HepG2 (cell line): ENCODE measurements around the gene RAB17. TPM values are rescaled to one million over a fixed set of nuclear protein-coding genes. Genes with fewer than 3 reads are reported as not detected.

Experiments
- AHR ChIP-seq: IDR thresholded peaks from 2 replicates; pipeline ENCODE4 v1.6.1; 2018; ENCODE audit warnings: missing genetic modification reagents, missing compliant biosample characterization
- FOXK1 ChIP-seq: sonication (generic); formaldehyde crosslinking; IDR thresholded peaks from 2 replicates; pipeline ENCODE4 v1.4.0; 2020; ENCODE audit warnings: low read depth, missing genetic modification reagents, borderline replicate concordance
- JUN ChIP-seq: sonication (generic); formaldehyde crosslinking; IDR thresholded peaks from 2 replicates; pipeline ENCODE4 v1.4.0; 2020; ENCODE audit warnings: mild to moderate bottlenecking, missing genetic modification reagents
- KDM1A ChIP-seq: IDR thresholded peaks from 2 replicates; pipeline ENCODE4 v1.6.1; 2016; ENCODE audit warnings: missing compliant biosample characterization
- KDM6A ChIP-seq: IDR thresholded peaks from 2 replicates; pipeline ENCODE4 v1.6.1; 2016; ENCODE audit warnings: low read depth
- RAD21 ChIP-seq: fragments of 450-650 bp; formaldehyde crosslinking; IDR thresholded peaks from 2 replicates; pipeline ENCODE4 v1.5.0; 2020; ENCODE audit warnings: mild to moderate bottlenecking
- RBM39 ChIP-seq: fragments of 200-400 bp; formaldehyde crosslinking; IDR thresholded peaks from one replicate; pipeline ENCODE4 v1.6.1; 2018; ENCODE audit warnings: antibody characterized with exemption, mild to moderate bottlenecking, low read depth, low read length; ENCODE audit not compliant: poor library complexity, severe bottlenecking
- ZBTB38 ChIP-seq: sonication (generic); formaldehyde crosslinking; IDR thresholded peaks from 2 replicates; pipeline ENCODE4 v1.5.1; 2020; ENCODE audit warnings: mild to moderate bottlenecking, missing genetic modification reagents
- ZFP82 ChIP-seq: sonication (generic); formaldehyde crosslinking; IDR thresholded peaks from 2 replicates; pipeline ENCODE4 v1.5.1; 2020; ENCODE audit warnings: mild to moderate bottlenecking, missing genetic modification reagents, borderline replicate concordance
- ZNF121 ChIP-seq: sonication (generic); formaldehyde crosslinking; IDR thresholded peaks from 2 replicates; pipeline ENCODE4 v1.5.0; 2020; ENCODE audit warnings: mild to moderate bottlenecking, missing genetic modification reagents
- ZNF343 ChIP-seq: sonication (generic); formaldehyde crosslinking; IDR thresholded peaks from 2 replicates; pipeline ENCODE4 v1.4.0; 2020; ENCODE audit warnings: mild to moderate bottlenecking, missing genetic modification reagents
- ZNF383 ChIP-seq: sonication (generic); formaldehyde crosslinking; IDR thresholded peaks from 2 replicates; pipeline ENCODE4 v1.4.0; 2020; ENCODE audit warnings: missing genetic modification reagents, mild to moderate bottlenecking, borderline replicate concordance
- ZNF530 ChIP-seq: sonication (generic); formaldehyde crosslinking; IDR thresholded peaks from 2 replicates; pipeline ENCODE4 v1.5.0; 2020; ENCODE audit warnings: low read depth, mild to moderate bottlenecking, missing genetic modification reagents
- ZSCAN22 ChIP-seq: sonication (generic); formaldehyde crosslinking; IDR thresholded peaks from 2 replicates; pipeline ENCODE4 v1.4.0; 2020; ENCODE audit warnings: mild to moderate bottlenecking, missing genetic modification reagents
- polyA plus RNA-seq, 8 experiments: library from polyadenylated mRNA; depleted of rRNA in 3 of 8; stranded (reverse) in 7 of 8; unstranded in 1 of 8; fragments of >200 nt; fragmentation: Illumina TruSeq in 4 of 8; extraction: Trizol in 4 of 8; gene quantifications; 2 replicates each; pipeline versions ENCODE4 v1.2.1 to v1.2.3, GENCODE V29; 2011 to 2016; ENCODE audit warnings: low read depth in 4 of 8, missing spikeins in 1 of 8, mixed read lengths in 1 of 8; ENCODE audit not compliant: insufficient read depth in 1 of 8
- total RNA-seq, 5 experiments: library from RNA; depleted of rRNA; stranded (reverse); fragments of >200 nt; fragmentation: Illumina TruSeq; extraction: Trizol; gene quantifications; 2 replicates each; pipeline ENCODE4 v1.2.3, GENCODE V29; 2016; ENCODE audit warnings: low read depth in 1 of 5
- TF ChIP-seq, protein P1 (sequence below): sonication (generic); formaldehyde crosslinking; IDR thresholded peaks from 2 replicates; pipeline ENCODE4 v1.4.0; 2020; ENCODE audit warnings: missing genetic modification reagents
- TF ChIP-seq, protein P2 (sequence below): sonication (generic); formaldehyde crosslinking; conservative IDR thresholded peaks from 2 replicates; pipeline ENCODE4 v1.4.0; 2020; ENCODE audit warnings: missing genetic modification reagents
- TF ChIP-seq, protein P3 (sequence below): IDR thresholded peaks from 2 replicates; pipeline ENCODE4 v1.6.1; 2016
- TF ChIP-seq, protein P4 (sequence below): sonication (generic); formaldehyde crosslinking; IDR thresholded peaks from 2 replicates; pipeline ENCODE4 v1.8.0; 2022; ENCODE audit warnings: low read depth, missing genetic modification reagents
- TF ChIP-seq, protein P5 (sequence below): IDR thresholded peaks from 2 replicates; pipeline ENCODE4 v1.6.1; 2016; ENCODE audit warnings: low read depth, control low read depth
- TF ChIP-seq, protein P6 (sequence below): IDR thresholded peaks from 2 replicates; pipeline ENCODE4 v1.6.1; 2016; ENCODE audit warnings: missing biosample characterization, missing genetic modification reagents, low read depth

Gene RAB17
- total and polyA plus RNA-seq, 2 of the 13 experiments (the other 11 are each of a cell fraction or from before 2014, with no cell fraction given): 68.0 to 124 TPM

DNA sequence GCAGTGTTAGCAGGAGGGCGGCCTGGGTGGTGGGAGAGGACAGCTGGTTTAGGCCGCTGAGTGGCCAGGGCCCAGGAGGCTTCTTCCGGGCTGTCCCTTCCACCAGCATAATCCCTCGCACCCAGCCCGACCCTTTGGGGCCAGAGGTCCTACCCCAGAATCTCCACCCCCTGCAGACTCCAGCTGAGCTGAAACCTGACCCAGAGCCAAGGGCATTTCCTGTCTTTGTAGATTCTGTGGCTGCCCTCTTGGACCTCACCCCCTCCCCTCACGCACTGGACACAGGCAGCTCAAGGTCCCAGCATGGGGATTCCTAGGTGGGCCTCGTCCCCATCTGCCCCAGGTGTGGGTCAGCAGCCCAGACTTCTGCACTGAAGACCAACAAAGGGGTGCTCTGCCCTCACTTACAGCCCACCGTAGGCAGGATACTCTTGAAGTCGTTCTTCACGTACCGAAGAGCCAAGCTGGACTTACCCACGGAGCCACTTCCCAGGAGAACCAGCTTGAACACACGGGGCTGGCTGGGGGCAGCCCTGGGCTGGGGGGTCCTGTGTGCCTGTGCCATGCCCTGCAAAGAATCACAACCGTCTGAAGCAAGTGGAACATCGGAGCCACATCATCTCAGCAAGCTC lies 4.8 kb downstream of the RAB17 start (continued):
- TF ChIP-seq, protein P1, sequence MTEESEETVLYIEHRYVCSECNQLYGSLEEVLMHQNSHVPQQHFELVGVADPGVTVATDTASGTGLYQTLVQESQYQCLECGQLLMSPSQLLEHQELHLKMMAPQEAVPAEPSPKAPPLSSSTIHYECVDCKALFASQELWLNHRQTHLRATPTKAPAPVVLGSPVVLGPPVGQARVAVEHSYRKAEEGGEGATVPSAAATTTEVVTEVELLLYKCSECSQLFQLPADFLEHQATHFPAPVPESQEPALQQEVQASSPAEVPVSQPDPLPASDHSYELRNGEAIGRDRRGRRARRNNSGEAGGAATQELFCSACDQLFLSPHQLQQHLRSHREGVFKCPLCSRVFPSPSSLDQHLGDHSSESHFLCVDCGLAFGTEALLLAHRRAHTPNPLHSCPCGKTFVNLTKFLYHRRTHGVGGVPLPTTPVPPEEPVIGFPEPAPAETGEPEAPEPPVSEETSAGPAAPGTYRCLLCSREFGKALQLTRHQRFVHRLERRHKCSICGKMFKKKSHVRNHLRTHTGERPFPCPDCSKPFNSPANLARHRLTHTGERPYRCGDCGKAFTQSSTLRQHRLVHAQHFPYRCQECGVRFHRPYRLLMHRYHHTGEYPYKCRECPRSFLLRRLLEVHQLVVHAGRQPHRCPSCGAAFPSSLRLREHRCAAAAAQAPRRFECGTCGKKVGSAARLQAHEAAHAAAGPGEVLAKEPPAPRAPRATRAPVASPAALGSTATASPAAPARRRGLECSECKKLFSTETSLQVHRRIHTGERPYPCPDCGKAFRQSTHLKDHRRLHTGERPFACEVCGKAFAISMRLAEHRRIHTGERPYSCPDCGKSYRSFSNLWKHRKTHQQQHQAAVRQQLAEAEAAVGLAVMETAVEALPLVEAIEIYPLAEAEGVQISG (CRISPR knock-in tag): peak; percentile 89
- TF ChIP-seq, protein P2, sequence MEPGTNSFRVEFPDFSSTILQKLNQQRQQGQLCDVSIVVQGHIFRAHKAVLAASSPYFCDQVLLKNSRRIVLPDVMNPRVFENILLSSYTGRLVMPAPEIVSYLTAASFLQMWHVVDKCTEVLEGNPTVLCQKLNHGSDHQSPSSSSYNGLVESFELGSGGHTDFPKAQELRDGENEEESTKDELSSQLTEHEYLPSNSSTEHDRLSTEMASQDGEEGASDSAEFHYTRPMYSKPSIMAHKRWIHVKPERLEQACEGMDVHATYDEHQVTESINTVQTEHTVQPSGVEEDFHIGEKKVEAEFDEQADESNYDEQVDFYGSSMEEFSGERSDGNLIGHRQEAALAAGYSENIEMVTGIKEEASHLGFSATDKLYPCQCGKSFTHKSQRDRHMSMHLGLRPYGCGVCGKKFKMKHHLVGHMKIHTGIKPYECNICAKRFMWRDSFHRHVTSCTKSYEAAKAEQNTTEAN (CRISPR knock-in tag): peak; percentile 92
- TF ChIP-seq KDM6A (CRISPR knock-in tag) (peak; percentile 72), ZSCAN22 (CRISPR knock-in tag) (no peak), ZNF530 (CRISPR knock-in tag) (no peak), ZNF343 (CRISPR knock-in tag) (peak; percentile 33; the same call in 1 of the 2 replicates), KDM1A (CRISPR knock-in tag) (no peak), AHR (no peak), ZFP82 (CRISPR knock-in tag) (no peak), ZNF121 (CRISPR knock-in tag) (peak; percentile 75; the same call in 1 of the 2 replicates), JUN (CRISPR knock-in tag) (no peak), ZBTB38 (CRISPR knock-in tag) (peak; percentile 98), ZNF383 (no peak), RBM39 (no peak), RAD21 (no peak), FOXK1 (CRISPR knock-in tag) (peak; percentile 60; the same call in 1 of the 2 replicates)
- TF ChIP-seq, protein P3, sequence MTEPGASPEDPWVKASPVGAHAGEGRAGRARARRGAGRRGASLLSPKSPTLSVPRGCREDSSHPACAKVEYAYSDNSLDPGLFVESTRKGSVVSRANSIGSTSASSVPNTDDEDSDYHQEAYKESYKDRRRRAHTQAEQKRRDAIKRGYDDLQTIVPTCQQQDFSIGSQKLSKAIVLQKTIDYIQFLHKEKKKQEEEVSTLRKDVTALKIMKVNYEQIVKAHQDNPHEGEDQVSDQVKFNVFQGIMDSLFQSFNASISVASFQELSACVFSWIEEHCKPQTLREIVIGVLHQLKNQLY (CRISPR knock-in tag): peak; percentile 81
- TF ChIP-seq, protein P4, sequence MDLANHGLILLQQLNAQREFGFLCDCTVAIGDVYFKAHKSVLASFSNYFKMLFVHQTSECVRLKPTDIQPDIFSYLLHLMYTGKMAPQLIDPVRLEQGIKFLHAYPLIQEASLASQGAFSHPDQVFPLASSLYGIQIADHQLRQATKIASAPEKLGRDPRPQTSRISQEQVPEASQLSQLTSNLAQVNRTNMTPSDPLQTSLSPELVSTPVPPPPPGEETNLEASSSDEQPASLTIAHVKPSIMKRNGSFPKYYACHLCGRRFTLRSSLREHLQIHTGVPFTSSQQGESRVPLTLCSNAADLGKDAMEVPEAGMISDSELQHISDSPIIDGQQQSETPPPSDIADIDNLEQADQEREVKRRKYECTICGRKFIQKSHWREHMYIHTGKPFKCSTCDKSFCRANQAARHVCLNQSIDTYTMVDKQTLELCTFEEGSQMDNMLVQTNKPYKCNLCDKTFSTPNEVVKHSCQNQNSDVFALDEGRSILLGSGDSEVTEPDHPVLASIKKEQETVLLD (CRISPR knock-in tag): no peak
- TF ChIP-seq, protein P5, sequence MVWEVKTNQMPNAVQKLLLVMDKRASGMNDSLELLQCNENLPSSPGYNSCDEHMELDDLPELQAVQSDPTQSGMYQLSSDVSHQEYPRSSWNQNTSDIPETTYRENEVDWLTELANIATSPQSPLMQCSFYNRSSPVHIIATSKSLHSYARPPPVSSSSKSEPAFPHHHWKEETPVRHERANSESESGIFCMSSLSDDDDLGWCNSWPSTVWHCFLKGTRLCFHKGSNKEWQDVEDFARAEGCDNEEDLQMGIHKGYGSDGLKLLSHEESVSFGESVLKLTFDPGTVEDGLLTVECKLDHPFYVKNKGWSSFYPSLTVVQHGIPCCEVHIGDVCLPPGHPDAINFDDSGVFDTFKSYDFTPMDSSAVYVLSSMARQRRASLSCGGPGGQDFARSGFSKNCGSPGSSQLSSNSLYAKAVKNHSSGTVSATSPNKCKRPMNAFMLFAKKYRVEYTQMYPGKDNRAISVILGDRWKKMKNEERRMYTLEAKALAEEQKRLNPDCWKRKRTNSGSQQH (CRISPR knock-in tag): peak; percentile 44; the same call in 1 of the 2 replicates
- TF ChIP-seq, protein P6, sequence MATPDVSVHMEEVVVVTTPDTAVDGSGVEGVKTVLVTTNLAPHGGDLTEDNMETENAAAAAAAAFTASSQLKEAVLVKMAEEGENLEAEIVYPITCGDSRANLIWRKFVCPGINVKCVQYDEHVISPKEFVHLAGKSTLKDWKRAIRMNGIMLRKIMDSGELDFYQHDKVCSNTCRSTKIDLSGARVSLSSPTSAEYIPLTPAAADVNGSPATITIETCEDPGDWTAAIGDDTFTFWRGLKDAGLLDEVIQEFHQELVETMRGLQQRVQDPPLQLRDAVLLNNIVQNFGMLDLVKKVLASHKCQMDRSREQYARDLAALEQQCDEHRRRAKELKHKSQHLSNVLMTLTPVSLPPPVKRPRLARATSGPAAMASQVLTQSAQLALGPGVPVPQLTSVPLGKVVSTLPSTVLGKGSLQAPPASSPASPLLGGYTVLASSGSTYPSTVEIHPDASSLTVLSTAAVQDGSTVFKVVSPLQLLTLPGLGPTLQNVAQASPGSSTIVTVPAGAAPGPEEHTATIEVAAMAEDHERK (CRISPR knock-in tag): no peak
